HG03025 (cell line): ENCODE data around the gene RAD54L.
"Not testable (repeated sequence)": the region's sequence is repeated elsewhere in the genome, so short reads cannot be mapped to it uniquely, and the experiment has no call there.

Source experiments
- ATAC-seq: cut with Tn5 transposase; IDR thresholded peaks from one replicate; pipeline ENCODE4 v1.9.1; 2021; ENCODE audit warnings: mild to moderate bottlenecking, moderate library complexity; ENCODE audit not compliant: unreplicated experiment, low FRiP score

The RAD54L gene

GRCh38 chr1:46317323-46317722, 69.8 kb downstream of the RAD54L start:
- no peak for ATAC-seq

- ATAC-seq: not testable (repeated sequence)
Observed at GRCh38 chr1:46319301-46319700, 71.7 kb downstream of the RAD54L start.

GRCh38 chr1:46319960-46320914, 72.7 kb downstream of the RAD54L start:
- ATAC-seq: not testable (repeated sequence)

- not testable (repeated sequence) for ATAC-seq
Observed at GRCh38 chr1:46322191-46322590, 74.6 kb downstream of the RAD54L start.

DNA sequence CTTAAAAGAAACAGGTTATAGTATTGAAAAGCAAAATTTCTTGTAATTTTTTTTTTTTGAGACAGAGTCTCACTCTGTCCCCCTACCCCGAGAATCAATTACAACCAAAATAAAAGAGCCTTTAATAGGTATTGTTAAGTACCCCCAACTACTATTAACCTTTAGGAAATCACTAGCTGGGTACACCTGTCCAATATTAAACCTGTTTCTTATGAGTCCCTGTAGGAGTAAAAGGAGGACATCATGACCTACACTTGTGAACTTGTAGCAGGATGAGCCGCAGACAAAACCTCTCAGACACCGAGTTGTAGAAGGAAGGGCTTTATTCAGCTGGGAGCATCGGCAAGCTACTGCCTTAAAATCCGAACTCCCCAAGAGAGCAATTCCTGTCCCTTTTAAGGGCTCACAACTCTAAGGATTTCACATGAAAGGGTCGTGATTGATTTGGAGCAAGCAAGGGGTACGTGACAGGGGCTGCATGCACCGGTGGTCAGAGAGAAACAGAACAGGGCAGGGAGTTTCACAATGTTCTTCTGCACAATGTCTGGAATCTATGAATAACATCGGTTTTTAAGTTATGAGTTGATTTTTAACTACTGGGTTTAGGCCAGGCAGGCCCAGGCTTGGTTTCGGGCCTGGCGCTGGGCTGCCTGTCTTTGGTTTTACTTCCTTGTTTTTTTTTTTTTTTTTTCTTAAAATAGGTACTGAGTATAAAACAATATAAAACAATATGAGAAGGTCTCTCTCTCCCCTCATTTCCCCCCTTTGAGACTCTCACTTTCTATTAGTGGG, 77.9 kb downstream of the RAD54L start:
- not testable (repeated sequence) for ATAC-seq
